Fibroblast of pulmonary artery (primary cell): Measurements from ENCODE around the gene RSAD2.

ENCODE experiments used
- DNase-seq: peaks from one replicate; pipeline ENCODE4 v3.0.0-alpha.2; 2010; ENCODE audit warnings: low read depth
- H3K4me3 ChIP-seq: replicated peaks from 2 replicates; pipeline ENCODE4 v1.5.1; 2011; ENCODE audit warnings: low read depth, mild to moderate bottlenecking, control low read depth, low read length, moderate library complexity
- CTCF ChIP-seq: IDR thresholded peaks from 2 replicates; pipeline ENCODE4 v1.5.1; 2011; ENCODE audit warnings: mild to moderate bottlenecking, control low read depth, low read length, inconsistent platforms; ENCODE audit errors: missing control alignments

RSAD2 gene

GRCh38 chr2:6874032-6874431, 3.5 kb upstream of the RSAD2 start:
- H3K4me3 ChIP-seq, result no peak overlapping the region
- DNase-seq, result no peak
- no peak for TF ChIP-seq CTCF

- no peak for DNase-seq
- no peak for TF ChIP-seq CTCF
Measured at GRCh38 chr2:6876309-6876708, 1.3 kb upstream of the RSAD2 start.

GRCh38 chr2:6878549-6878948, 972 bp downstream of the RSAD2 start:
- TF ChIP-seq CTCF, result no peak
- DNase-seq, result no peak
- no peak overlapping the region for H3K4me3 ChIP-seq

More at GRCh38 chr2:6876309-6876708, 1.3 kb upstream of the RSAD2 start:
- H3K4me3 ChIP-seq, result no peak overlapping the region

- H3K4me3 ChIP-seq, result no peak overlapping the region
- no peak for DNase-seq
- TF ChIP-seq CTCF, result no peak
Measured at GRCh38 chr2:6879011-6879410, 1.4 kb downstream of the RSAD2 start.

GRCh38 chr2:6880200-6880733, 2.7 kb downstream of the RSAD2 start:
- TF ChIP-seq CTCF, result no peak
- no peak overlapping the region for H3K4me3 ChIP-seq
- no peak for DNase-seq

- no peak for DNase-seq
- no peak for TF ChIP-seq CTCF
- no peak overlapping the region for H3K4me3 ChIP-seq
Measured at GRCh38 chr2:6881046-6881445, 3.5 kb downstream of the RSAD2 start.

GRCh38 chr2:6881516-6881915, 3.9 kb downstream of the RSAD2 start:
- no peak for TF ChIP-seq CTCF
- DNase-seq, result no peak
- no peak overlapping the region for H3K4me3 ChIP-seq
